Stomach (tissue), 4 donors: ENCODE results near the gene AGAP1.

Experiments used
- EP300 ChIP-seq: sonication (generic); formaldehyde crosslinking; IDR thresholded peaks from one replicate; pipeline ENCODE4 v1.6.1; 2017; ENCODE audit warnings: antibody characterized with exemption
- POLR2A ChIP-seq, 4 donors: fragments of 450-650 bp; IDR thresholded peaks; one replicate each; pipeline ENCODE4 v1.6.1; 2016; ENCODE audit warnings: antibody characterized with exemption in 4 of 4, control low read depth in 2 of 4, mild to moderate bottlenecking in 1 of 4, moderate library complexity in 1 of 4
- POLR2AphosphoS5 ChIP-seq, 3 donors: sonication (generic); formaldehyde crosslinking; IDR thresholded peaks; one replicate each; pipeline ENCODE4 v1.6.1; 2016; ENCODE audit warnings: antibody characterized with exemption in 3 of 3
- TF ChIP-seq, protein P1 (sequence below), 7 experiments: fragments of 450-650 bp in 4 of 7; fragments of 200-600 bp in 3 of 7; sonication (generic) in 3 of 7; IDR thresholded peaks; one replicate each; pipeline ENCODE4 v1.5.1; 2016 to 2019; ENCODE audit warnings: antibody characterized with exemption in 7 of 7, control low read depth in 2 of 7, mild to moderate bottlenecking in 1 of 7

DNA sequence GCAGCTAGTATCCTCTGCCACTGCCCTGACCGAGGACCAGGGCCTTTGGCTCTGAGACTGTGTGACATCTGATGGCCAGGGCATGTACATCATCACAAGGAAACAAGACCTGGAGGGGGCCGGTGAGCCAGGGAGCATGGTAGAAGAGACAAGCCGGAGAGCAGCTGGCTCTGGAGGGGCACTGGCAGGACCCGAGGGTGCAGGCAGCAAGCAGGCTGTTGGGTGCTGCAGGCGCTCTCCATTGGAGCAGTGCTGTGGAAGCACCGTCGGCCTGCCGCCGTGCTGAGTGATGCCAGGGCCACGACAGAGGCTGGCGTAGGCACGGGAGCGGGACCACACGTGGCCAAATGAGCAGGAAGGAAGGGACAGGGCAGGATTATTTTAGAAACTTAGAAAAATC, 339.1 kb downstream of the AGAP1 start:
- TF ChIP-seq, protein P1, sequence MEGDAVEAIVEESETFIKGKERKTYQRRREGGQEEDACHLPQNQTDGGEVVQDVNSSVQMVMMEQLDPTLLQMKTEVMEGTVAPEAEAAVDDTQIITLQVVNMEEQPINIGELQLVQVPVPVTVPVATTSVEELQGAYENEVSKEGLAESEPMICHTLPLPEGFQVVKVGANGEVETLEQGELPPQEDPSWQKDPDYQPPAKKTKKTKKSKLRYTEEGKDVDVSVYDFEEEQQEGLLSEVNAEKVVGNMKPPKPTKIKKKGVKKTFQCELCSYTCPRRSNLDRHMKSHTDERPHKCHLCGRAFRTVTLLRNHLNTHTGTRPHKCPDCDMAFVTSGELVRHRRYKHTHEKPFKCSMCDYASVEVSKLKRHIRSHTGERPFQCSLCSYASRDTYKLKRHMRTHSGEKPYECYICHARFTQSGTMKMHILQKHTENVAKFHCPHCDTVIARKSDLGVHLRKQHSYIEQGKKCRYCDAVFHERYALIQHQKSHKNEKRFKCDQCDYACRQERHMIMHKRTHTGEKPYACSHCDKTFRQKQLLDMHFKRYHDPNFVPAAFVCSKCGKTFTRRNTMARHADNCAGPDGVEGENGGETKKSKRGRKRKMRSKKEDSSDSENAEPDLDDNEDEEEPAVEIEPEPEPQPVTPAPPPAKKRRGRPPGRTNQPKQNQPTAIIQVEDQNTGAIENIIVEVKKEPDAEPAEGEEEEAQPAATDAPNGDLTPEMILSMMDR (IDR thresholded peaks at IDR 0.05): no peak
- TF ChIP-seq POLR2A (IDR thresholded peaks at IDR 0.05) (no peak), POLR2AphosphoS5 (IDR thresholded peaks at IDR 0.05) (no peak), EP300 (no peak)
